HG02642 (cell line): ENCODE measurements around the gene DGKI.
A peak's percentile ranks its signal among the peaks of the same experiment; 100 is the strongest.

Experiments used
- ATAC-seq: cut with Tn5 transposase; IDR thresholded peaks from one replicate; pipeline ENCODE4 v1.9.1; 2021; ENCODE audit warnings: mild to moderate bottlenecking; ENCODE audit not compliant: unreplicated experiment, poor library complexity

Gene DGKI

DNA sequence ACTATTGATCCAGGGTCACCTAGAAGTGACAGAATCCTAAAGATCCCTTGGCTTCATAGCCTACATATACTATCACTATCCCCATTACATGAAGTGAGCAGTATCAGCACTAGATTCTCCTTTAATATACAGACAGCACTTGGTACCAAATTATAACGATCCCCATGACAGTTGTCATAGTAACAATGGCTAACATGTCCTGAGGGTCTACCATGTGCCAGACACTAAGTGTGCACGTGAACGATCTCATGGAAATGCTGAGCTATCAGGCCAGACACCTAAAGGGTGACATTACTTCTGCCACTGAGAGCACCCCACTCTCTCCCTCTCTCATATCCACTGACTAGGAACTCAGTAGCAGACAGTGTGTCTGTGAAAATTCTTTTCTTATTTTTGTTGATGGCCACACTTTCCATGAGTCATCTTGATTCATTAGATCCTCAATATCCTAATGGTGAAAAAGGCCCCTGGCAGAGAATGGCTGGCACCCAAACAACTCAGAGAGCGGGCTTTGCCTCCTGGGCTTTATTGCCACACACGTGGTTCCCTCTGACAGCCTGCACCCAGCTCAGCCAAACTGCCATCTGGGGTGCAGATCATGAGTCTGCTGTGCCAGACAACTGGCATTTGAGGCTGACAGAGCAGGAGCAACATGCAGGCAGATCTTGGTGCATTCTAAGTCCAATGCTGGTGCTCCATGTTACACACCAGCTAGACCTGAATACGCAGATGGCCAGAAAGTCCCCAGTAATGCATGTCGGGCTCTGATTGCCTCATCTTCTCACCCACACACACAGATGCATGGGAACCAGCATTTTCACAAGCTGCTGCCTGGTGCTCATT, 176.3 kb downstream of the DGKI start:
- ATAC-seq: peak; percentile 57

GRCh38 chr7:137669706-137670105, 177.1 kb downstream of the DGKI start:
- no peak for ATAC-seq

- no peak for ATAC-seq
These were observed 178.4 kb downstream of the DGKI start for GRCh38 chr7:137668404-137668803.

GRCh38 chr7:137667633-137668387, 179.0 kb downstream of the DGKI start:
- no peak for ATAC-seq

- ATAC-seq: no peak
These were observed 181.9 kb downstream of the DGKI start for GRCh38 chr7:137664846-137665245.

- ATAC-seq: no peak
These were observed 185.1 kb downstream of the DGKI start for GRCh38 chr7:137661634-137662033.

DNA sequence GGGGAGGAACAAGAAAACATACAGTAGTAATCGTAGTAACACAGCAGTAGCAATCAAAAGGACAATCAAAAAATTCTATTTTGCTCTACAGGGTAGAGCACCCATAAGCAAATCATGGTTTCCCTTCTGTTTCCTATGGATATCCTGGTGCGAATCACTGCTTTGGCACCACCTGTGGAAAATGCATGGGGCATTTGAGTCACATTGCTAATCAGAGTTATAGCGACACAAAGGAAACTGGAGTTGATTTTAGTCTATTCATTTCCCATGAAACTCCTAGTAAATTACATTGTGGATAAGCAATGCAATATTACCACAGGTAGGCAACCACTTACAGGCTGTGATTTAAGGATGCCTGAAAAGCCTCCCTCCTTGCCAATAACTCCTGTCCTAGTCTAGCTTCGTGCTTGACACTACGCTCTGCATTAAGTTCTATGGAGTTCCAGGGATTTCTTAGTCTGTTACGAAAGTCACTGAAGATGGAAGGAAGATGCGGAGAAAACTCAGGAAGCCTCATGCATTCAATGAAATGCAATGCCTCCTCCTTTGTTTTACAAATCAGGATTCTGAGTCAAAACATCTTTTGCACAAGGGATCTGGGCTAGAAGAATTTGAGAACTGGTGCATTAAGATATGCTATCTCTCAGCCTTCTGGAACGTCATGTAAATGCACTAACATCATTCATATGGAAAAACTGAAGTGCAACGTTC, 188.4 kb downstream of the DGKI start:
- ATAC-seq: no peak

- no peak for ATAC-seq
These were observed 189.1 kb downstream of the DGKI start for GRCh38 chr7:137657476-137658189.

DNA sequence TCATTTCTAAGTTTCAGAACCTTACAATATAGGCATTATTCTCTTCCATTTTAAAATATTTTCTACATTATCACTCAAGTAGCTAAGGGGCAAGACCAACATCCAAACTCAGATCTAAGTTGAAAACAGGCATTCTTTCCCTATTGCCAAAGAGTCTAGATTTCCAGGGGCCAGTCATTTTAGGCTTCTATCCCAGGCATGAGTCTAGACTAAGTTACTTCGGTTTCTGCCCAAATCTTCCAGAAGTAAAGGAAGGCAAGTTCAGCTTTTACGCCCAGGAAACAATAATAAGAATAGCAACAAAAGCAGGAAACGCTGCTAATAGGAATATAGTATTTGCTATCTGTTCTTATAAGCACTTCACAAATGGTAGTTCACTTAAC, 189.9 kb downstream of the DGKI start:
- no peak for ATAC-seq

GRCh38 chr7:137656227-137656849, 190.4 kb downstream of the DGKI start:
- peak; percentile 86 for ATAC-seq

DNA sequence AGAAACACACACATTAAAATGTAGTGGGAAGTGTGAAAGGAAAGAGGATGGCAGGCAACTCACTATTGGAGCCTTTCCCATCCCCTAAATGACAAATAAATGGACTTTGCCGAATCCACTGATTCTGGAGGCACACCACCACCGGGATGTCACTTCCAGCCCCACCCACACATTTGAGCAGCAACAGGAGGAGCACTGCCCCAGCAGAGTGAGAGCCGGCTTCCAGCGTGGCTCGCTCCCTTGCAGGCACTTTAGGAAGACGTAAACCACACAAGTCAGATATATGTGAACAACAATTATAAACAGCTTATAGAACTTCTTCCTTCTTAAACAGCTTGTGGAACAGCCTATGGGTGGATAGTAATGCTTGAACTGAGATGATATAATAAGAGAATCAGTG, 191.0 kb downstream of the DGKI start:
- no peak for ATAC-seq

DNA sequence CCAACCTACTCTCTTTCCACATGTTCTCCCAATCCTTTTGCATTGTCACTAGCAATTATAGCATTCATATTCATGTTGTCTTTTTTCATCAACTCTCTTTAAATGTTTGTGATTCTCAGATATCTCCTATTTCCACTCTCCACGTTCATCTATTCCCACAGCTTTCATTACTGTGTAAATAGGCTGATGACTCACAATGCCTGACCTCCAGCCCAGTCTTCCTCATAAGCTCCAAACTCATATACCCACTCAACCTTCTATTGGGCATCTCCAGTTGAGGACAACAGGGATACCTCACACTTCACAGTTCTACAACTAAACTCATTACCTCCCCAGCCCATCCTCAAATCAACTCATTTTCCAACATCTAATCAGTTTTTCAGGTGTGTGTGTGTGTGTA, 194.1 kb downstream of the DGKI start:
- ATAC-seq: no peak

DNA sequence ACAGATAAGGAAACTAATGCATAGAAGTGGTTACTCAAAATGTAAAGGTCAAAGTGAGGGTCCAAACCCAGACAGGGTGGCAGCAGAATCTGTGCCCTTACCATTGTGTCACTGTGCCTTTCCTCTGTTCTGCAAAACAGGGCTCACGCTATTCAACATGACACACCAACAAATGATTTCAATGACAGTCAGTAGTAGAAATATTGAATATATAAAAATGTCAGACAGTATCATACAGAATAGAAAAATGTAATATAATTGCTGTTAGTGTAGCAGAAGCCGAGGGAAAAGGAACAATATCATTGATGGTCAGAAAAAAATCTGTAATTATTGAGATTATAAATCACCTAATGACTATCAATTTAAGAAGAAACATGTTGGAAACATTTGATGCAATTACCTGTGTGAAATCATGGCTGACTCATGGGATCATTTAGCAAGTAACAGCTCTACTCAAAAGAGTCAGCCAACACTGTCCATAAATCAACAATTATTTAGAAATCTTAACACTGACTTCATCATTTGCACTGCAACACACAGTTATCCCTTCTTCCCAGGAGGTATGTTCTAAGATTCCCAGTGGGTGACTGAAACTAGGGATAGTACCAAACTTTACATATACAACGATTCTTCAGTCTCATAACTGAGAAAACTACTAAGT, 198.7 kb downstream of the DGKI start:
- ATAC-seq: no peak

- ATAC-seq: no peak
These were observed 204.3 kb downstream of the DGKI start for GRCh38 chr7:137642472-137642871.

- no peak for ATAC-seq
These were observed 204.7 kb downstream of the DGKI start for GRCh38 chr7:137642031-137642430.

DNA sequence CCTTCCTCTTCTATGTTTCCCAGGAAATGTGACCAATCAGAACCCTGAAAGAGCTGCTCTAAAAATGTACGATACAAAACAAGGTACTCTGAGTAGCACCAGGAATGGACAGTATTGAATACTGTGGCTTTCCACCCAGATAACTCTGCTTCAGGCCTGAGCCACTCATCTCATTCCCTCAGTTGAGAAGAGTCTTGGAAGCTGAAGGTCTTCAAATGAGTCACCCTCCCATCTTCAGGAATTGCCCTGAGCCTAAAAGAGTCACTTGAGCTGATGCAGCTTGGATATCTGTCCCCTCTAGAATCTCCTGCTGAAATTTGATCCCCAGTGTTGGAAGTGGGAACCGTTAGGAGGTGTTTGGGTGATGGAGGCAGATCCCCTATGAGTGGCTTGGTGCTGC, 210.4 kb downstream of the DGKI start:
- ATAC-seq: no peak

GRCh38 chr7:137635874-137636273, 210.9 kb downstream of the DGKI start:
- no peak for ATAC-seq

GRCh38 chr7:137635132-137635531, 211.6 kb downstream of the DGKI start:
- no peak for ATAC-seq

GRCh38 chr7:137634356-137634755, 212.4 kb downstream of the DGKI start:
- ATAC-seq: no peak
